SK-N-SH (cell line): ENCODE data around the gene SMOC1. TPM values are rescaled to one million over a fixed set of nuclear protein-coding genes. Genes with fewer than 3 reads are reported as not detected.

Source experiments
- CTCF ChIA-PET: fragments of 300-600, 350-600 bp; formaldehyde crosslinking; extraction: SDS; loops from one replicate; lab custom pipeline; 2021; lab: Yijun Ruan, JAX
- POLR2A ChIA-PET: fragments of 350-600 bp; sonication (Branson Sonifier 250); formaldehyde crosslinking; extraction: SDS; loops from one replicate; lab custom pipeline; 2020; ENCODE audit warnings: antibody characterized with exemption, inconsistent platforms; lab: Yijun Ruan, JAX
- DNase-seq: peaks from one replicate; pipeline ENCODE4 v3.0.0; 2012
- H2AFZ ChIP-seq: fragments of 200-600 bp; sonication (generic); 2 replicates; pipeline ENCODE4 v1.8.1; 2016; ENCODE audit warnings: antibody characterized with exemption, mild to moderate bottlenecking, low read depth
- H3F3A ChIP-seq: fragments of 200-600 bp; sonication (generic); replicated peaks from 2 replicates; pipeline ENCODE3; 2016; ENCODE audit warnings: antibody characterized with exemption, mild to moderate bottlenecking; ENCODE audit not compliant: insufficient read depth
- H3K27ac ChIP-seq, 2 experiments: fragments of 200-500 bp in 1 of 2; fragments of 200-600 bp in 1 of 2; sonication (Bioruptor generic) in 1 of 2; sonication (generic), shearing (Covaris generic) in 1 of 2; 2 replicates each; pipeline versions ENCODE4 v1.5.1 to v1.6.1; 2014 to 2016; ENCODE audit warnings: low read depth in 2 of 2, inconsistent platforms in 1 of 2, low read length in 1 of 2, mild to moderate bottlenecking in 1 of 2, mixed read lengths in 1 of 2
- H3K27me3 ChIP-seq: fragments of 200-600 bp; sonication (generic), shearing (Covaris generic); 2 replicates; pipeline ENCODE4 v1.6.1; 2016; ENCODE audit warnings: mixed run types; ENCODE audit not compliant: insufficient read depth
- H3K36me3 ChIP-seq, 2 experiments: fragments of 200-500 bp in 1 of 2; fragments of 200-600 bp in 1 of 2; sonication (Bioruptor generic) in 1 of 2; sonication (generic) in 1 of 2; replicated peaks in 1 of 2; 2 replicates each; pipeline versions ENCODE3 to v1.5.1; 2014 to 2016; ENCODE audit warnings: low read length in 1 of 2, mild to moderate bottlenecking in 1 of 2; ENCODE audit not compliant: insufficient read depth in 2 of 2, control insufficient read depth in 1 of 2
- H3K4me1 ChIP-seq, 2 experiments: fragments of 200-500 bp in 1 of 2; fragments of 200-600 bp in 1 of 2; sonication (Bioruptor generic) in 1 of 2; sonication (generic), shearing (Covaris generic) in 1 of 2; 2 replicates each; pipeline versions ENCODE4 v1.5.1 to v1.6.1; 2014 to 2016; ENCODE audit warnings: low read depth in 1 of 2, low read length in 1 of 2, mixed run types in 1 of 2; ENCODE audit not compliant: insufficient read depth in 2 of 2, control insufficient read depth in 1 of 2
- H3K4me2 ChIP-seq: fragments of 200-600 bp; sonication (generic), shearing (Covaris generic); 2 replicates; pipeline ENCODE4 v1.6.1; 2017; ENCODE audit warnings: mixed run types
- H3K4me3 ChIP-seq, 2 experiments: fragments of 200-500 bp in 1 of 2; fragments of 200-600 bp in 1 of 2; sonication (Bioruptor generic) in 1 of 2; sonication (generic), shearing (Covaris generic) in 1 of 2; 2 replicates each; pipeline versions ENCODE4 v1.5.1 to v1.8.1; 2014 to 2016; ENCODE audit warnings: low read depth in 2 of 2, inconsistent platforms in 1 of 2, low read length in 1 of 2, mild to moderate bottlenecking in 1 of 2, mixed read lengths in 1 of 2, moderate library complexity in 1 of 2
- H3K79me2 ChIP-seq: fragments of 200-600 bp; sonication (generic); 2 replicates; pipeline ENCODE4 v1.8.1; 2017; ENCODE audit warnings: mild to moderate bottlenecking; ENCODE audit not compliant: insufficient read depth
- H3K9ac ChIP-seq: fragments of 200-600 bp; sonication (generic); 2 replicates; pipeline ENCODE4 v1.6.1; 2017; ENCODE audit warnings: mixed run types
- H3K9me2 ChIP-seq: fragments of 200-600 bp; sonication (generic); 2 replicates; pipeline ENCODE4 v1.6.1; 2017; ENCODE audit warnings: mixed run types
- H3K9me3 ChIP-seq: fragments of 200-600 bp; sonication (generic); 2 replicates; pipeline ENCODE4 v1.6.1; 2017; ENCODE audit warnings: mixed run types, mild to moderate bottlenecking, moderate library complexity
- H4K20me1 ChIP-seq: fragments of 200-600 bp; sonication (generic); 2 replicates; pipeline ENCODE4 v1.6.1; 2017; ENCODE audit warnings: mild to moderate bottlenecking, mixed run types; ENCODE audit not compliant: insufficient read depth
- CTCF ChIP-seq: fragments of 200-600 bp; sonication (generic); IDR thresholded peaks from 2 replicates; pipeline ENCODE4 v1.6.1; 2017; ENCODE audit warnings: antibody characterized with exemption, mild to moderate bottlenecking, moderate library complexity
- FOSL2 ChIP-seq: IDR thresholded peaks from 2 replicates; pipeline ENCODE4 v1.4.0; 2012; ENCODE audit warnings: low read depth, mild to moderate bottlenecking, moderate library complexity, borderline replicate concordance
- GABPA ChIP-seq: IDR thresholded peaks from 2 replicates; pipeline ENCODE4 v1.4.0; 2012; ENCODE audit warnings: low read depth, mild to moderate bottlenecking
- GATA2 ChIP-seq: sonication (generic); formaldehyde crosslinking; IDR thresholded peaks from 2 replicates; pipeline ENCODE4 v1.5.0; 2020; ENCODE audit warnings: mild to moderate bottlenecking, missing genetic modification reagents
- JUND ChIP-seq: IDR thresholded peaks from 2 replicates; pipeline ENCODE4 v1.4.0; 2012
- MAX ChIP-seq: IDR thresholded peaks from 2 replicates; pipeline ENCODE4 v1.4.0; 2012; ENCODE audit warnings: low read depth
- PBX3 ChIP-seq: IDR thresholded peaks from 2 replicates; pipeline ENCODE4; 2012
- RCOR1 ChIP-seq: fragments of 150-350 bp; IDR thresholded peaks from 2 replicates; pipeline ENCODE4 v1.6.1; 2017; ENCODE audit warnings: antibody characterized with exemption, low read length
- REST ChIP-seq: IDR thresholded peaks from 2 replicates; pipeline ENCODE4 v1.6.1; 2012; ENCODE audit warnings: mild to moderate bottlenecking, low read depth, low read length, moderate library complexity
- RXRA ChIP-seq: IDR thresholded peaks from 2 replicates; pipeline ENCODE4 v1.4.0; 2012; ENCODE audit warnings: low read depth, mild to moderate bottlenecking, borderline replicate concordance
- SIN3A ChIP-seq: IDR thresholded peaks from 2 replicates; pipeline ENCODE4 v1.6.1; 2012; ENCODE audit warnings: low read depth, mild to moderate bottlenecking, low read length, moderate library complexity, borderline replicate concordance
- TCF12 ChIP-seq: IDR thresholded peaks from 2 replicates; pipeline ENCODE4 v1.4.0; 2012
- TEAD4 ChIP-seq: IDR thresholded peaks from 2 replicates; pipeline ENCODE4 v1.4.0; 2012; ENCODE audit warnings: mild to moderate bottlenecking, borderline replicate concordance; ENCODE audit not compliant: insufficient read depth
- USF2 ChIP-seq: fragments of 150-350 bp; IDR thresholded peaks from 2 replicates; pipeline ENCODE4 v1.6.1; 2017; ENCODE audit warnings: antibody characterized with exemption, low read length, low read depth, borderline replicate concordance
- WGBS: methylation state at CpG from one replicate; pipeline ENCODE4 v1.1.6; 2017; ENCODE audit warnings: low lambda C conversion rate; 5-methylcytosine and 5-hydroxymethylcytosine counted together
- polyA plus RNA-seq, 3 experiments: library from polyadenylated mRNA; depleted of rRNA; stranded (reverse); fragments of >200 nt; gene quantifications; 2 replicates each; pipeline ENCODE4 v1.2.3, GENCODE V29; 2012

The SMOC1 gene
- polyA plus RNA-seq, 1 of the 3 experiments (the other 2 are of a cell fraction) = not detected

- Histone ChIP-seq H3K27ac (no peak overlapping the region), H3K79me2 (no peaks in the 10 kb centered on the region), H3K27me3 (0 out of 2 replicates have a peak, but pooled peaks cover 13% of the 10 kb centered on the region), H3K9me2 (no peaks in the 10 kb centered on the region), H3K4me3 (no peak overlapping the region), H3K4me1 (peaks cover 0 to 21% of the 10 kb centered on the region in 2 experiments; a peak in 1 of 4 replicates), H3K36me3 (no peaks in the 10 kb centered on the region), H3K4me2 (no peak overlapping the region), H3K9me3 (no peaks in the 10 kb centered on the region), H3K9ac (no peak overlapping the region), H4K20me1 (no peaks in the 10 kb centered on the region), H3F3A (no peaks in the 10 kb centered on the region), H2AFZ (no peak overlapping the region)
- WGBS = 8% methylated on average over 2 of the region's 2 CpGs
- no peak for TF ChIP-seq GATA2
- no peak for TF ChIP-seq RCOR1
- TF ChIP-seq FOSL2 = no peak
- TF ChIP-seq PBX3 = no peak
- no peak for TF ChIP-seq REST
- TF ChIP-seq TCF12 = no peak
- no peak for TF ChIP-seq USF2
- no peak for TF ChIP-seq JUND
- TF ChIP-seq CTCF = no peak
- no peak for TF ChIP-seq RXRA
- no peak for TF ChIP-seq SIN3A
- no peak for TF ChIP-seq TEAD4
- no peak for TF ChIP-seq MAX
- TF ChIP-seq GABPA = no peak
- DNase-seq = no peak
- CTCF ChIA-PET = interaction anchor here (0.6 to 7.0 kb wide), 20 partner anchors 10 to 170 kb away, joined by 3 to 113 read pairs (median 8); no protein-coding TSS in a partner anchor
- POLR2A ChIA-PET = no interaction called here
Measured at GRCh38 chr14:69876221-69876847, 2.9 kb upstream of the SMOC1 start.
